Spleen (tissue), 7 donors: ENCODE results near the gene DHRSX.

Experiments
- CTCF ChIP-seq, 11 experiments: fragments of 200-600 bp in 7 of 11; fragments of 450-650 bp in 4 of 11; sonication (generic) in 4 of 11; IDR thresholded peaks in 8 of 11; conservative IDR thresholded peaks in 3 of 11; 1 replicate in 7 of 11; 2 replicates in 4 of 11; pipeline versions ENCODE4 v1.4.0 to v1.8.0; 2016 to 2021; ENCODE audit warnings: antibody characterized with exemption in 11 of 11, inconsistent platforms in 4 of 11, mild to moderate bottlenecking in 1 of 11
- POLR2A ChIP-seq, 3 donors: fragments of 450-650 bp; IDR thresholded peaks; one replicate each; pipeline ENCODE4 v1.5.1; 2017; ENCODE audit warnings: antibody characterized with exemption in 3 of 3, mild to moderate bottlenecking in 1 of 3
- donor health status: DM: no; HTN: no; CAD: no; lungs with moderate emphysema.
- donor health status: DM: no; HTN: no; CAD: no.
- donor health status: DM: no; HTN: no; CAD: no.

DNA sequence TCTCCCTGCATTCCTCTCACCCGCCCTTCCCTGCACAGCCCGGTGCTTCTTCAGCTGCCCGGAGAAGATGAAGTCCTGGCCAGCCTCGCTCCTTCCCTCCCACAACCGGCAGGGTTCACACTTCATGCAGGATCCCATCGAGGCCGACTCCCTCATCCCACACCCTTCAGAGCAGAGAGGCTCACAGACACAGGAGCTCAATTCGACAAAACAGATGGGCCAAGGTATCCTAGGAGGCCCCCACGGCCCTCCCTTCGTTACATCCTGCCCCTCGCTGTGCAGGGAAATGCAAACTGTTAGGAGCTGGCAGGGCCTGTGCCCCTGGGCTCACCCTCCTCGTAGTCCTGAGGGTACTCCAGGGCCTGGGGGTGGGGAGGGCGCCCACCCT lies 238.1 kb downstream of the DHRSX start:
- TF ChIP-seq POLR2A (IDR thresholded peaks at IDR 0.05) = no peak
- no peak for TF ChIP-seq CTCF (IDR thresholded peaks at IDR 0.05 in 8 of 11, conservative IDR thresholded peaks at IDR 0.05 in 3 of 11)
